Smooth muscle cell (in vitro differentiated cells): ENCODE data around the gene ITGB2. TPM values are rescaled to one million over a fixed set of nuclear protein-coding genes. Genes with fewer than 3 reads are reported as not detected.
"Not testable (repeated sequence)": the region's sequence is repeated elsewhere in the genome, so short reads cannot be mapped to it uniquely, and the experiment has no call there.

Experiments
- DNase-seq: peaks from one replicate; lab custom pipeline; 2025; ENCODE audit not compliant: unreplicated experiment; lab: John Stamatoyannopoulos, UW
- H2AFZ ChIP-seq: fragments of 200-600 bp; sonication (generic); 2 replicates; pipeline ENCODE4 v1.6.0; 2016; ENCODE audit warnings: antibody characterized with exemption, low read depth, mild to moderate bottlenecking
- H3F3A ChIP-seq: fragments of 200-600 bp; sonication (generic); 2 replicates; pipeline ENCODE4 v1.6.0; 2017; ENCODE audit warnings: antibody characterized with exemption, low read depth
- H3K27ac ChIP-seq: fragments of 200-600 bp; sonication (generic); 2 replicates; pipeline ENCODE4 v1.5.1; 2016; ENCODE audit warnings: low read depth, mild to moderate bottlenecking
- H3K27me3 ChIP-seq: fragments of 200-600 bp; sonication (generic); 2 replicates; pipeline ENCODE4 v1.6.1; 2016; ENCODE audit warnings: low read depth, mild to moderate bottlenecking
- H3K36me3 ChIP-seq: fragments of 200-600 bp; sonication (generic); 2 replicates; pipeline ENCODE4 v1.5.1; 2016; ENCODE audit warnings: low read depth
- H3K4me1 ChIP-seq: fragments of 200-600 bp; sonication (generic); 2 replicates; pipeline ENCODE4 v1.5.1; 2016; ENCODE audit warnings: low read depth
- H3K4me2 ChIP-seq: fragments of 200-600 bp; sonication (generic); 2 replicates; pipeline ENCODE4 v1.6.0; 2016; ENCODE audit warnings: mild to moderate bottlenecking
- H3K4me3 ChIP-seq: fragments of 200-600 bp; sonication (generic); 2 replicates; pipeline ENCODE4 v1.5.1; 2016; ENCODE audit warnings: mild to moderate bottlenecking
- H3K79me2 ChIP-seq: fragments of 200-600 bp; sonication (generic); 2 replicates; pipeline ENCODE4 v1.6.0; 2016; ENCODE audit warnings: low read depth, mild to moderate bottlenecking
- H3K9ac ChIP-seq: fragments of 200-600 bp; sonication (generic); 2 replicates; pipeline ENCODE4 v1.6.0; 2016; ENCODE audit warnings: low read depth
- H3K9me3 ChIP-seq: fragments of 200-600 bp; sonication (generic); replicated peaks from 2 replicates; pipeline ENCODE4 v1.5.1; 2016; ENCODE audit warnings: low read depth
- H4K20me1 ChIP-seq: fragments of 200-600 bp; sonication (generic); 2 replicates; pipeline ENCODE4 v1.6.0; 2016; ENCODE audit warnings: low read depth
- WGBS: methylation state at CpG from one replicate; pipeline ENCODE4 v1.1.7; 2016; ENCODE audit warnings: low lambda C conversion rate; 5-methylcytosine and 5-hydroxymethylcytosine counted together
- polyA plus RNA-seq: library from polyadenylated mRNA; unstranded; fragments of >200 nt; fragmentation: Nextera tagmentation; extraction: Ambion mirVana; gene quantifications from 2 replicates; pipeline ENCODE4 v1.2.1, GENCODE V29; 2016
- total RNA-seq: library from RNA; depleted of rRNA; stranded (reverse); fragments of >200 nt; gene quantifications from 2 replicates; pipeline ENCODE4 v1.2.3, GENCODE V29; 2014
- TF ChIP-seq, protein P1 (sequence below): fragments of 200-600 bp; sonication (generic); IDR thresholded peaks from 2 replicates; pipeline ENCODE4 v1.5.1; 2017; ENCODE audit warnings: borderline replicate concordance, mild to moderate bottlenecking, antibody characterized with exemption; ENCODE audit not compliant: insufficient read depth, poor library complexity, severe bottlenecking

The ITGB2 gene
- total and polyA plus RNA-seq, 2 experiments from 2014 or later, result 0.18 to 0.86 TPM

DNA sequence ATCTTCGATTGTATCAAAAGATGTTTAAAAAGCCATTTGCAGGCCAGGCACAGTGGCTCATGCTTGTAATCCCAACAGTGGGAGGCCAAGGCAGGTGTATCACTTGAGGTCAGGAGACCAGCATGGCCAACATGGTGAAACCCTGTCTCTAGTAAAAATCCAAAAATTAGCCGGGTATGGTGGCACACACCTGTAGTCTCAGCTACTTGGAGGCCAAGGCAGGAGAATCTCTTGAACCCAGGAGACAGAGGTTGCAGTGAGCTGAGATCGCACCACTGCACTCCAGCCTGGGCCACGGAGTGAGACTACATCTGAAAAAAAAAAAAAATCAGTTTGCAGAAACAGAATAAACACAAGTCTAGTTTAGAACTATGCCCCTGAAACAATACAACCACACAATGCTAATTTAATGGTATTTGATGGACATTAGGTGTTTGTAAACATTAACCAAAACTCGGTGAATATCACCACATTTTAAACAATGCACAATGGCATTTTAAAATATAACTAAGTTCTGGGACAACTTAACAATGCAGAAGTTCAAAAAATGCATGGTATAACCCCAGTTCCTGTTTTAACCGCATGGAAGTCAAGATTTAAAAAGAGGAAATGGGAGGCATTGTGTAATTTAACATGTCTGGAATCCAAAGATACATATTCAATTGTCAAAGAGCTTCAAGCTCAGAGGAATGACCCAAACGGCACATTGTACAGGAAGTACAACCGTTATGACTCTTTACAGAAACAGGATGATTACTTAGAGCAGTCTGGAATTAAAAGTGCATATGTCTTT, 40.1 kb downstream of the ITGB2 start:
- no peak overlapping the region for H2AFZ ChIP-seq
- no peak for DNase-seq
- no peaks in the 10 kb centered on the region for H3K9me3 ChIP-seq
- H3K27ac ChIP-seq, result peak overlapping the region; percentile 54
- H3K79me2 ChIP-seq, result no peaks in the 10 kb centered on the region
- no peak overlapping the region for H3K4me3 ChIP-seq
- 68% methylated on average over 8 of the region's 8 CpGs for WGBS
- H3K4me2 ChIP-seq, result peak overlapping the region; percentile 48
- no peaks in the 10 kb centered on the region for H3K4me1 ChIP-seq
- no peaks in the 10 kb centered on the region for H3K36me3 ChIP-seq
- H3K9ac ChIP-seq, result peak overlapping the region; percentile 4
- peaks cover 9% of the 10 kb centered on the region for H3F3A ChIP-seq
- TF ChIP-seq, protein P1, sequence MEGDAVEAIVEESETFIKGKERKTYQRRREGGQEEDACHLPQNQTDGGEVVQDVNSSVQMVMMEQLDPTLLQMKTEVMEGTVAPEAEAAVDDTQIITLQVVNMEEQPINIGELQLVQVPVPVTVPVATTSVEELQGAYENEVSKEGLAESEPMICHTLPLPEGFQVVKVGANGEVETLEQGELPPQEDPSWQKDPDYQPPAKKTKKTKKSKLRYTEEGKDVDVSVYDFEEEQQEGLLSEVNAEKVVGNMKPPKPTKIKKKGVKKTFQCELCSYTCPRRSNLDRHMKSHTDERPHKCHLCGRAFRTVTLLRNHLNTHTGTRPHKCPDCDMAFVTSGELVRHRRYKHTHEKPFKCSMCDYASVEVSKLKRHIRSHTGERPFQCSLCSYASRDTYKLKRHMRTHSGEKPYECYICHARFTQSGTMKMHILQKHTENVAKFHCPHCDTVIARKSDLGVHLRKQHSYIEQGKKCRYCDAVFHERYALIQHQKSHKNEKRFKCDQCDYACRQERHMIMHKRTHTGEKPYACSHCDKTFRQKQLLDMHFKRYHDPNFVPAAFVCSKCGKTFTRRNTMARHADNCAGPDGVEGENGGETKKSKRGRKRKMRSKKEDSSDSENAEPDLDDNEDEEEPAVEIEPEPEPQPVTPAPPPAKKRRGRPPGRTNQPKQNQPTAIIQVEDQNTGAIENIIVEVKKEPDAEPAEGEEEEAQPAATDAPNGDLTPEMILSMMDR, result no peak
- no peaks in the 10 kb centered on the region for H3K27me3 ChIP-seq
- H4K20me1 ChIP-seq, result no peaks in the 10 kb centered on the region

DNA sequence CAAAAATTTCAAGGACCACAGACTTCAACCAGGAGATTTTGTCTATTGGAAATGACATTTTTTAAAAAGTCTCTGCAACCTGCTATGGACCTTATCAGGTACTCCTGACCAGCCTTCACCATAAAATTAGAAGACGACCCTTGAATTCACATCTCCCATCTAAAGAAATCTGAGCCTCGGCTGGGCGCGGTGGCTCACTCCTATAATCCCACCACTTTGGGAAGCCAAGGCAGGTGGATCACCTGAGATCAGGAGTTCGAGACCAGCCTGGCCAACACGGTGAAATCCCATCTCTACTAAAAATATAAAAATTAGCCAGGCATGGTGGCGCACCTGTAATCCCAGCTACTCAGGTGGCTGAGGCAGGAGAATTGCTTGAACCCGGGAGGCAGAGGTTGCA, 41.5 kb downstream of the ITGB2 start:
- H3F3A ChIP-seq, result peaks cover 18% of the 10 kb centered on the region
- 94% methylated on average over 8 of the region's 8 CpGs for WGBS
- H3K4me3 ChIP-seq, H4K20me1 ChIP-seq, H3K9me3 ChIP-seq, H3K79me2 ChIP-seq, H3K36me3 ChIP-seq, H2AFZ ChIP-seq, H3K4me2 ChIP-seq, H3K9ac ChIP-seq, H3K27ac ChIP-seq, DNase-seq, H3K4me1 ChIP-seq, H3K27me3 ChIP-seq: not testable (repeated sequence)

DNA sequence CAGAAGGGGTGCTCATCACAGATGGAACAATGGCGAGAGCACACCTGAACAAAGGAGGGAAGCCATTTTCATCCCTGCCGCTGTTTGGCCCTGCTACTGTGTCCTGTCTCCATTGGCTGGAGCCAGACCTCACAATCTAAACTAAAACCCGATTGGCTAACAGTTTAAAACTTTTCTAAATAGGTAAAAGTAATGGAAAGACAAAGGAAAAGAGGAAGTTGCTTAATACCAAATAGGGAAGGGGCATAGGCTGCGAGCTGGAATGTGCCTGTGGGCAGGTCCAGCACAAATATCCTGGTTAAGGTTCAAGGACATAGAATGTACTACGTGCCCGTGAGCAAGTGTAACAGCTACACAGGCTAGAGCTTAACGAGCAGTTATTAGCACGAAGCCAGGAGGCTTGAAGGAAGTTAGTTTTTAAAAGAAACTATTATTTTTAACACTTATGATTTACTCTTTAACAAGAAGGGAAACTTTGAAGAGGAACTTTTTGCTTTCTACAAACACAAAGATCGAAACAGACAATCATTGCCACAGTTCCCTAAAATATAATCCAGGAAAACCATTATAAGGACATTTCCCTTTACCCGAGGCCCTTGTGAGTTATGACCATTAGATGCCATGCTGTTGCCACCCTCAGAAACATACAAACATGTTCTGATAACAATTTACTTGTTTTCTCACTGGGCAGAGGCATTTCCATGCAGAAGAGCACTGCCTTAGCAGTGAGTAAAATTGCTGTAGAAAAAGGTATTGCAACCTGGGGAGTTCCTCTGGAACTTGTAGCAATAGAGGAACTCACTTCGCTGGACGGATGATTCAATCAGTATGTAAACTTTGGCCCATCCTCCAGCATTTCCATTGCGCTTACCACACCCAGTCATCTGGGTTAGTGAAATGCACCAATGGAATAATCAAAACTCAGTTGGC, 42.4 kb downstream of the ITGB2 start:
- Histone ChIP-seq H3K4me1 (peaks cover 6% of the 10 kb centered on the region), H4K20me1 (no peaks in the 10 kb centered on the region), H3K4me2 (no peak overlapping the region), H3K36me3 (no peaks in the 10 kb centered on the region), H3K27ac (no peak overlapping the region), H3K27me3 (no peaks in the 10 kb centered on the region), H3K9ac (no peak overlapping the region), H3F3A (peaks cover 18% of the 10 kb centered on the region), H3K79me2 (peaks cover 2% of the 10 kb centered on the region), H3K4me3 (no peak overlapping the region), H3K9me3 (no peaks in the 10 kb centered on the region), H2AFZ (no peak overlapping the region)
- DNase-seq, result no peak
- TF ChIP-seq, protein P1, result no peak
- 84% methylated on average over 13 of the region's 13 CpGs for WGBS

DNA sequence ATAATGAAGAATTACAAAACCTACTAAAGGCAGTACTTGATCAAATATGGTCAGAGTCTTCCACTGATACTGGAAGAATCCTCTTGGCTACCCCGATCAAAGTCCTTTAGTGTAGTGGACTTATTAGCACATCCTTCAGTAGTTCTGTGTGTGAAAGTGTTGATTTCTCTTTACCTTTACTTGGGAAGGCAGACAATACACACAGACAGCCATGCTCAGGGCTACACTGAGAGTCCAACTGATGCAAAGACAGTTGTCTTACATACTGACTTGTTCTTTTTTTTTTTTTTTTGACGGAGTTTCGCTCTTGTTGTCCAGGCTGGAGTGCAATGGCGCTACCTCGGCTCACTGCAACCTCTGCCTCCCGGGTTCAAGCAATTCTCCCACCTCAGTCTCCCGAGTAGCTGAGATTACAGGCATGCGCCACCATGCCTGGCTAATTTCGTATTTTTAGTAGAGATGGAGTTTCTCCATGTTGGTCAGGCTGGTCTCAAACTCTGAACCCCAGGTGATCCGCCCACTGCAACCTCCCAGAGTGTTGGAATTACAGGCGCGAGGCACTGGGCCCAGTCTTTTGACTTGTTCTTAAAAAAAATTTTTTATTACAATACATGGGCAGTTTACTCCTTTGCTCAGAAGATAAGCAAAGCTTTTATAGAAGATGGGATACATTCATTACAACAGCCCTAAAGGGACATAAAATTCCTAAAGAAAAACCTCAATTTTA, 43.7 kb downstream of the ITGB2 start:
- Histone ChIP-seq H3K4me2 (no peak overlapping the region), H3K36me3 (no peaks in the 10 kb centered on the region), H4K20me1 (peaks cover 11% of the 10 kb centered on the region), H2AFZ (no peak overlapping the region), H3K4me1 (peaks cover 9% of the 10 kb centered on the region), H3K9ac (no peak overlapping the region), H3K27me3 (no peaks in the 10 kb centered on the region), H3K27ac (no peak overlapping the region), H3K9me3 (no peaks in the 10 kb centered on the region), H3K4me3 (no peak overlapping the region), H3F3A (peaks cover 21% of the 10 kb centered on the region), H3K79me2 (peaks cover 15% of the 10 kb centered on the region)
- no peak for DNase-seq
- TF ChIP-seq, protein P1, result no peak
- 95% methylated on average over 12 of the region's 12 CpGs for WGBS
